Measurements from ENCODE around the gene PLB1.

PLB1 gene

DNA sequence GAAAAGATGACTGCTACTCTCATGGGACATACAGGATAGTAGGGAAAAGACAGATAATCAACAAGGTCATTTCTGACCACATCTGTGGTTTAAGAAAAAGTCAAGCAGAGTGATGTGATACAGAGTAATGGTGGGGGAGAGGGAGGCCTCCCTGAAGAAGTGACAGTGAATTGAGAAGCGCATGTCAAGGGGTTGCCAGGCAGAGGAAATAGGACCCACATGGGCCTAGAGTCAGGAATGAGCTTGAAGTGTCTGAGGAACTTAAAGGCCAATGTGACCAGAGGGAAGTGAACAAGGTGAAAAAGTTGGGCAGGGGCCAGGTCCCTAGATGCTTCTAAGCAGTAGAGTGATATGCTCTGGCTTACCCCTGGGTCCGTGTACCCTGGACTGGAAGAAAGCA is 142.2 kb downstream of the PLB1 start:
- Histone ChIP-seq H3K18ac (ENCODE audit: low read depth in 1 of 2, low read length in 2 of 2) (no peak overlapping the region), H4K91ac (ENCODE audit: low read length) (no peak overlapping the region), H2BK120ac (ENCODE audit: low read depth, low read length) (no peak overlapping the region), H3K9me3 (ENCODE audit: control insufficient read depth, low read length) (no peaks in the 10 kb centered on the region), H3K79me1 (replicated peaks; ENCODE audit: low read length, poor library complexity, severe bottlenecking) (no peaks in the 10 kb centered on the region), H2AK5ac (ENCODE audit: low read length, severe bottlenecking) (no peak overlapping the region), H3K14ac (ENCODE audit: low read length in 2 of 2) (no peak overlapping the region), H2BK12ac (ENCODE audit: low read length in 2 of 2) (peak overlapping the region; percentile 34 to 73), H3K4me3 (ENCODE audit: insufficient read depth in 1 of 2, low read depth in 1 of 2, low read length in 2 of 2) (no peak overlapping the region), H2BK5ac (ENCODE audit: low read depth, low read length, poor library complexity, severe bottlenecking) (no peak overlapping the region), H4K8ac (ENCODE audit: low read length) (no peak overlapping the region), H2BK15ac (ENCODE audit: low read depth, poor library complexity, severe bottlenecking) (peak overlapping the region; percentile 80), H3K27me3 (ENCODE audit: control insufficient read depth in 1 of 2, insufficient read depth in 1 of 2, low read length in 2 of 2) (no peaks in the 10 kb centered on the region), H2AFZ (ENCODE audit: low read depth, low read length) (no peak overlapping the region), H3K4me1 (ENCODE audit: control insufficient read depth, insufficient read depth, low read depth, low read length) (peaks cover 5% of the 10 kb centered on the region), H3K36me3 (ENCODE audit: control insufficient read depth in 1 of 2, insufficient read depth in 2 of 2, low read depth in 1 of 2, low read length in 2 of 2) (no peaks in the 10 kb centered on the region), H3K9ac (ENCODE audit: low read length) (no peak overlapping the region), H3K4me2 (ENCODE audit: low read length, poor library complexity, severe bottlenecking) (no peak overlapping the region), H3K4ac (ENCODE audit: low read depth in 1 of 2, low read length in 2 of 2) (peak overlapping the region in 1 of 2 experiments; percentile 61), H3K23ac (ENCODE audit: low read length in 2 of 2) (no peak overlapping the region), H3K27ac (ENCODE audit: low read length, poor library complexity, severe bottlenecking) (no peak overlapping the region)
- WGBS: 77% methylated on average over 2 of the region's 2 CpGs
- DNase-seq: no peak

DNA sequence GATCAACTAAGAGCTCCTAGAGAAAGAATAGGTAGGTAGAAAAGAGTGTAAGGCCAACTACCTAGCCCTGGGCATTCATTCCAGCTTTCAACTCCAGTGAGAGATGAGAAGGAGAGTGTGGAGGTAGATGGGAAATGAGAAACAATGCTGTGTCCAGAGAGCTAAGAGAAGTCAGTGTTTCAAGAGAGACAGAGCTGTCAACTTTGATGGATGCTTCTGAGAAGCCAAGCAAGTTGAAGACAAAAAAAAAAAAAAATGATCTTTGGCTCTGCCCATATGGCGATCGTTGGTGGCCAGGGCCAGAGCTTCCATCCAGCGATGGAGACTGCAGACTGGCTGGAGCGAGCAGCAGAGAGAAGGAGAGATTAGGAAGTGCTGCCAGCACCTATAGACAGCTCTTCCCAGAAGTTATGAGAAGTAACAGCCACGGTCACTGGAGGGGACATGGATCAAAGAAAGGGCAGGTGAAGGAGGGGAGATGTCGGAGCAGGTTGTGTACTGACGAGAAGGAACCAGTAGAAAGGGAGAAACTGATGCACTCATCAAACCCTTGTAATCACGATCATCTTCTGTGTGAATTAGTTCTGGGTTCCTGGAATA is 143.3 kb downstream of the PLB1 start:
- Histone ChIP-seq H3K27ac (ENCODE audit: low read length, poor library complexity, severe bottlenecking) (no peak overlapping the region), H3K36me3 (ENCODE audit: control insufficient read depth in 1 of 2, insufficient read depth in 2 of 2, low read depth in 1 of 2, low read length in 2 of 2) (no peaks in the 10 kb centered on the region), H3K79me1 (replicated peaks; ENCODE audit: low read length, poor library complexity, severe bottlenecking) (no peaks in the 10 kb centered on the region), H2AFZ (ENCODE audit: low read depth, low read length) (no peak overlapping the region), H2AK5ac (ENCODE audit: low read length, severe bottlenecking) (no peak overlapping the region), H4K8ac (ENCODE audit: low read length) (no peak overlapping the region), H3K27me3 (ENCODE audit: control insufficient read depth in 1 of 2, insufficient read depth in 1 of 2, low read length in 2 of 2) (no peaks in the 10 kb centered on the region), H3K23ac (ENCODE audit: low read length in 2 of 2) (no peak overlapping the region), H4K91ac (ENCODE audit: low read length) (no peak overlapping the region), H3K14ac (ENCODE audit: low read length in 2 of 2) (no peak overlapping the region), H3K18ac (ENCODE audit: low read depth in 1 of 2, low read length in 2 of 2) (no peak overlapping the region), H3K9me3 (ENCODE audit: control insufficient read depth, low read length) (no peaks in the 10 kb centered on the region), H2BK12ac (ENCODE audit: low read length in 2 of 2) (no peak overlapping the region), H2BK120ac (ENCODE audit: low read depth, low read length) (no peak overlapping the region), H3K4me1 (ENCODE audit: control insufficient read depth, insufficient read depth, low read depth, low read length) (peaks cover 7% of the 10 kb centered on the region), H3K4me2 (ENCODE audit: low read length, poor library complexity, severe bottlenecking) (no peak overlapping the region), H3K4ac (ENCODE audit: low read depth in 1 of 2, low read length in 2 of 2) (no peak overlapping the region), H2BK5ac (ENCODE audit: low read depth, low read length, poor library complexity, severe bottlenecking) (no peak overlapping the region), H2BK15ac (ENCODE audit: low read depth, poor library complexity, severe bottlenecking) (no peak overlapping the region), H3K9ac (ENCODE audit: low read length) (no peak overlapping the region), H3K4me3 (ENCODE audit: insufficient read depth in 1 of 2, low read depth in 1 of 2, low read length in 2 of 2) (no peak overlapping the region)
- 94% methylated on average over 8 of the region's 8 CpGs for WGBS
- no peak for DNase-seq

DNA sequence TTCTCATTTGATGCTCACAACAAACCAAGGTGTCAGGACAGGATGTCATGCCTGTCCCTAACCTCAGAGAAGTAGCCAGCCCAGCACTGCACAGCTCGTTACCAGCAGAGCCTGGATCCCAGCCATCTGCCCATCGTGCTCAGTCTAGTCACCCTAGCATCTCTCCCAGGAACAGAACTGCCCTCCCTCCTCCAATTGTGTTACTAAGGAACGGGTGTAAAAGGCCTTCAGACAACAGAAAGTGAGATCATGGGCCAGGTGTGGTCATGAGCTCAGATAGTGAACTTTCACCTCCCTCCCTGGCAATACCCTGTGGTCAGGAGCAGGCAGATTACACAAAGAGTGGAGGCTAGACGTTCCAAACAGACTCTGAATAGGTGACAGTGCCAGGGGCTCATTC is 144.0 kb downstream of the PLB1 start:
- peaks cover 7% of the 10 kb centered on the region for H3K4me1 ChIP-seq (ENCODE audit: control insufficient read depth, insufficient read depth, low read depth, low read length)
- H4K8ac ChIP-seq (ENCODE audit: low read length): no peak overlapping the region
- no peak overlapping the region for H2AK5ac ChIP-seq (ENCODE audit: low read length, severe bottlenecking)
- no peak overlapping the region for H2BK5ac ChIP-seq (ENCODE audit: low read depth, low read length, poor library complexity, severe bottlenecking)
- no peaks in the 10 kb centered on the region for H3K36me3 ChIP-seq (ENCODE audit: control insufficient read depth in 1 of 2, insufficient read depth in 2 of 2, low read depth in 1 of 2, low read length in 2 of 2)
- WGBS: 70% methylated on average over 4 of the region's 4 CpGs
- H3K4me3 ChIP-seq (ENCODE audit: insufficient read depth in 1 of 2, low read depth in 1 of 2, low read length in 2 of 2): no peak overlapping the region
- H3K27ac ChIP-seq (ENCODE audit: low read length, poor library complexity, severe bottlenecking): no peak overlapping the region
- H4K91ac ChIP-seq (ENCODE audit: low read length): no peak overlapping the region
- H3K79me1 ChIP-seq (replicated peaks; ENCODE audit: low read length, poor library complexity, severe bottlenecking): no peaks in the 10 kb centered on the region
- no peak overlapping the region for H3K9ac ChIP-seq (ENCODE audit: low read length)
- no peak overlapping the region for H2BK15ac ChIP-seq (ENCODE audit: low read depth, poor library complexity, severe bottlenecking)
- no peak overlapping the region for H3K4me2 ChIP-seq (ENCODE audit: low read length, poor library complexity, severe bottlenecking)
- no peak overlapping the region for H3K4ac ChIP-seq (ENCODE audit: low read depth in 1 of 2, low read length in 2 of 2)
- H2BK120ac ChIP-seq (ENCODE audit: low read depth, low read length): no peak overlapping the region
- H3K9me3 ChIP-seq (ENCODE audit: control insufficient read depth, low read length): no peaks in the 10 kb centered on the region
- H3K23ac ChIP-seq (ENCODE audit: low read length in 2 of 2): no peak overlapping the region
- H2AFZ ChIP-seq (ENCODE audit: low read depth, low read length): no peak overlapping the region
- peak overlapping the region in 1 of 2 experiments; percentile 38 for H2BK12ac ChIP-seq (ENCODE audit: low read length in 2 of 2)
- no peak overlapping the region for H3K14ac ChIP-seq (ENCODE audit: low read length in 2 of 2)
- no peaks in the 10 kb centered on the region for H3K27me3 ChIP-seq (ENCODE audit: control insufficient read depth in 1 of 2, insufficient read depth in 1 of 2, low read length in 2 of 2)
- DNase-seq: no peak
- H3K18ac ChIP-seq (ENCODE audit: low read depth in 1 of 2, low read length in 2 of 2): no peak overlapping the region

DNA sequence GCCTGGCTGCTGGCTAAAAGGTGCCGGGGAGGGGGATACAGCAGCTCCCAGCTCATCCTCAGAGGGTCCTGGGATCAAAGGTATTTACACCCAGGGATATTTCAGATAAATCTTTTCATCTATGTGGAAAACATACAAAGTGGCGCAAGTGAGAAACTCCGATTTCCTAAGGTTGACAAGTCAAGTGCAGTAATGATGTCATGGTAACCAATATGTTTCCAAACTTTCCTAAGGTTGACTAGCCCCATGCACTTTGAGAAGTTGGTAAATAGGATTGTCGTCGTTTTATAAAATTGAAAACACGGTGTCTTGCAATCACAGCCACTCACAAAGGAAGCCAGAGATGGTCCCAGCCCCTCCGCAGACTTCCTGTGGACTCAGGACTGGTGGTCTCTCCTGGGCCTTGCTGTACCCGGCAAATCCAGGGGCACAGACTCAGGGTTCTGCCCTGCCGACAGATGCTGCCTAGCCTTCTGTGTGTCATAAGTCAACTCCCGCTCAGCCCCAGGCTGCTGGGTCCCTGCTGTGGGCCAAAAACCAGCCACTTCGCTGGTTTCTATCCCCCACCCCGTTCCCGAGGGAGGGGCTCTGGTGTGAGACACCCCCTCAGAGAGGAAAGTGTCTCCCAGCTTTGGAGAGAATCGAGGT is 144.5 kb downstream of the PLB1 start:
- H4K8ac ChIP-seq (ENCODE audit: low read length): no peak overlapping the region
- H3K4me2 ChIP-seq (ENCODE audit: low read length, poor library complexity, severe bottlenecking): no peak overlapping the region
- DNase-seq: no peak
- no peaks in the 10 kb centered on the region for H3K27me3 ChIP-seq (ENCODE audit: control insufficient read depth in 1 of 2, insufficient read depth in 1 of 2, low read length in 2 of 2)
- no peak overlapping the region for H2AFZ ChIP-seq (ENCODE audit: low read depth, low read length)
- H3K9ac ChIP-seq (ENCODE audit: low read length): no peak overlapping the region
- H3K9me3 ChIP-seq (ENCODE audit: control insufficient read depth, low read length): no peaks in the 10 kb centered on the region
- no peak overlapping the region for H3K14ac ChIP-seq (ENCODE audit: low read length in 2 of 2)
- no peak overlapping the region for H3K4ac ChIP-seq (ENCODE audit: low read depth in 1 of 2, low read length in 2 of 2)
- no peak overlapping the region for H3K23ac ChIP-seq (ENCODE audit: low read length in 2 of 2)
- H3K36me3 ChIP-seq (ENCODE audit: control insufficient read depth in 1 of 2, insufficient read depth in 2 of 2, low read depth in 1 of 2, low read length in 2 of 2): no peaks in the 10 kb centered on the region
- H2BK12ac ChIP-seq (ENCODE audit: low read length in 2 of 2): no peak overlapping the region
- H3K4me1 ChIP-seq (ENCODE audit: control insufficient read depth, insufficient read depth, low read depth, low read length): peaks cover 7% of the 10 kb centered on the region
- H3K18ac ChIP-seq (ENCODE audit: low read depth in 1 of 2, low read length in 2 of 2): no peak overlapping the region
- no peaks in the 10 kb centered on the region for H3K79me1 ChIP-seq (replicated peaks; ENCODE audit: low read length, poor library complexity, severe bottlenecking)
- no peak overlapping the region for H2BK5ac ChIP-seq (ENCODE audit: low read depth, low read length, poor library complexity, severe bottlenecking)
- peak overlapping the region; percentile 50 for H2BK15ac ChIP-seq (ENCODE audit: low read depth, poor library complexity, severe bottlenecking)
- H4K91ac ChIP-seq (ENCODE audit: low read length): no peak overlapping the region
- no peak overlapping the region for H2AK5ac ChIP-seq (ENCODE audit: low read length, severe bottlenecking)
- H2BK120ac ChIP-seq (ENCODE audit: low read depth, low read length): no peak overlapping the region
- H3K4me3 ChIP-seq (ENCODE audit: insufficient read depth in 1 of 2, low read depth in 1 of 2, low read length in 2 of 2): no peak overlapping the region
- H3K27ac ChIP-seq (ENCODE audit: low read length, poor library complexity, severe bottlenecking): no peak overlapping the region
- 90% methylated on average over 14 of the region's 14 CpGs for WGBS
